ENCODE data around the gene IFNL2.
"Not testable (repeated sequence)": the region's sequence is repeated elsewhere in the genome, so short reads cannot be mapped to it uniquely, and the experiment has no call there.

Gene IFNL2

DNA sequence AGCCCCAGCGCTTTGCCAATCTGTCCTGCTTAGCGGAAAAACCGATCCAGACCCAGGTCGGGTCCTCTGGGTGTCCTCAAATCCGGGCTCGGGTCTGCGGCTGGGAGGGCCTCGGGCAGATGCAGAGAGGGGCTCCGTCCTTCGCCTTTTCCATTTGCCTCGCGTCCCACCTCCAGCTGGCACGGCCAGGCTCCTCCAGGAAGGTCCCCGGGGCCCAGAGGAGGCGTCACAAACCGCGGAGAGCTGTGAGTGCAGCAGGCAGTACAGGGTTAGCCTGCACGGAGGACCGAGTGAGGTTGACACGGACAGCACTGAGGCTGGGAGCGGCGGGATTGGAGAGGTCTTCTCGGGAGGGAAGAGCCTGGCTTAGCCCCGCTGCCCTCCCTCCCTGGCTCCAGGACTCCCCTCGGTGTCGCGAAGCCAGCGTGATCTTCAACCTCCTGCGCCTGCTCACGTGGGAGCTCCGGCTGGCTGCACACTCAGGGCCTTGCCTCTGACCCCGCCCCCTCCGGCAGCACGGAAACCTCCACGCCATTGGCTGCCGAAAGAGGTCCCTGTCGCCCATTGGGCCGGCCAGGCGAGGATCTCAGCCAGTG, 2.8 kb upstream of the IFNL2 start:
- Histone ChIP-seq H3K27ac (no peak overlapping the region), H2AFZ (peak overlapping the region; percentile 50), H3K4me2 (ENCODE audit: low read length) (no peak overlapping the region), H3K9me3 (ENCODE audit: control insufficient read depth, low read length) (no peaks in the 10 kb centered on the region), H3K27me3 (ENCODE audit: control insufficient read depth, insufficient read depth, low read length) (no peaks in the 10 kb centered on the region), H3K36me3 (ENCODE audit: control insufficient read depth, insufficient read depth, low read length) (no peaks in the 10 kb centered on the region), H3K9ac (no peak overlapping the region), H3K4me1 (no peaks in the 10 kb centered on the region), H3K79me2 (no peaks in the 10 kb centered on the region), H3K4me3 (ENCODE audit: low read depth, low read length) (no peak overlapping the region)
- TF ChIP-seq, protein P1, sequence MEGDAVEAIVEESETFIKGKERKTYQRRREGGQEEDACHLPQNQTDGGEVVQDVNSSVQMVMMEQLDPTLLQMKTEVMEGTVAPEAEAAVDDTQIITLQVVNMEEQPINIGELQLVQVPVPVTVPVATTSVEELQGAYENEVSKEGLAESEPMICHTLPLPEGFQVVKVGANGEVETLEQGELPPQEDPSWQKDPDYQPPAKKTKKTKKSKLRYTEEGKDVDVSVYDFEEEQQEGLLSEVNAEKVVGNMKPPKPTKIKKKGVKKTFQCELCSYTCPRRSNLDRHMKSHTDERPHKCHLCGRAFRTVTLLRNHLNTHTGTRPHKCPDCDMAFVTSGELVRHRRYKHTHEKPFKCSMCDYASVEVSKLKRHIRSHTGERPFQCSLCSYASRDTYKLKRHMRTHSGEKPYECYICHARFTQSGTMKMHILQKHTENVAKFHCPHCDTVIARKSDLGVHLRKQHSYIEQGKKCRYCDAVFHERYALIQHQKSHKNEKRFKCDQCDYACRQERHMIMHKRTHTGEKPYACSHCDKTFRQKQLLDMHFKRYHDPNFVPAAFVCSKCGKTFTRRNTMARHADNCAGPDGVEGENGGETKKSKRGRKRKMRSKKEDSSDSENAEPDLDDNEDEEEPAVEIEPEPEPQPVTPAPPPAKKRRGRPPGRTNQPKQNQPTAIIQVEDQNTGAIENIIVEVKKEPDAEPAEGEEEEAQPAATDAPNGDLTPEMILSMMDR (IDR thresholded peaks at IDR 0.05): no peak

DNA sequence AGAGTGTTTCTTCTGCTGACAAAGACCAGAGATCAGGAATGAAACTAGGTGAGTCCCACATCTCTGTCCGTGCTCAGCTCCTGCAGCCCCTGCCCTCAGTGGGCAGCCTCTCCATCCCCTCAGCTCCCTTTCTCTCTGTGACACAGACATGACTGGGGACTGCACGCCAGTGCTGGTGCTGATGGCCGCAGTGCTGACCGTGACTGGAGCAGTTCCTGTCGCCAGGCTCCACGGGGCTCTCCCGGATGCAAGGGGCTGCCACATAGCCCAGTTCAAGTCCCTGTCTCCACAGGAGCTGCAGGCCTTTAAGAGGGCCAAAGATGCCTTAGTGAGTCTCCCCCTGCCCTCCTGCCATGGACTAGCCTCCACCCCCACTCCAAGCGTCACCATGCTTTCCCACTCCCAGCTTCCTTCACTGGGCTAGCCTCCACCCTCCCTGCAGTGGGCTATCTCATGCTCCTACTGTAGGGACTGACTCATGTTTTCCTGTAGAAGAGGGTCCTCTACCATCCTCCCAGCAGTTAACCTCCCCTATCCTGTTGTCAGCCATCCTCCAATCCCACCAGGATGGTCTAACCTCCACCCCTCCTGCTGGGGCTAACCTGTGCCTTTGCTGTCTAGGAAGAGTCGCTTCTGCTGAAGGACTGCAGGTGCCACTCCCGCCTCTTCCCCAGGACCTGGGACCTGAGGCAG, 481 bp downstream of the IFNL2 start:
- H3K9ac ChIP-seq; H3K4me1 ChIP-seq; H3K9me3 ChIP-seq (ENCODE audit: control insufficient read depth, low read length); H3K4me2 ChIP-seq (ENCODE audit: low read length); H3K79me2 ChIP-seq; H3K27ac ChIP-seq; H3K36me3 ChIP-seq (ENCODE audit: control insufficient read depth, insufficient read depth, low read length); H2AFZ ChIP-seq; H3K4me3 ChIP-seq (ENCODE audit: low read depth, low read length); H3K27me3 ChIP-seq (ENCODE audit: control insufficient read depth, insufficient read depth, low read length): not testable (repeated sequence)

DNA sequence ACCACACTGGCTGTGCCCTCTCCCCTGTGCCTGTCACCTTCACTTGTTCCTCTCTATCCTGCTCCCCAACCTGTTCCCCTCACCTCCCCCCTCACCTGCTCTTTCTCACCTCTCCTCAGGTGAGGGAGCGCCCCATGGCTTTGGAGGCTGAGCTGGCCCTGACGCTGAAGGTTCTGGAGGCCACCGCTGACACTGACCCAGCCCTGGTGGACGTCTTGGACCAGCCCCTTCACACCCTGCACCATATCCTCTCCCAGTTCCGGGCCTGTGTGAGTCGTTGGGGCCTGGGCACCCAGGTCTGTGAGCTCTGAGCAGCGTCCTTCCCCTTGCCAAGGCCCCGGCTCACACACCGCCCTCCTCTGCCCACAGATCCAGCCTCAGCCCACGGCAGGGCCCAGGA, 1.2 kb downstream of the IFNL2 start:
- not testable (repeated sequence) for H3K4me3 ChIP-seq (ENCODE audit: low read depth, low read length); H3K27me3 ChIP-seq (ENCODE audit: control insufficient read depth, insufficient read depth, low read length); H3K4me2 ChIP-seq (ENCODE audit: low read length)

DNA sequence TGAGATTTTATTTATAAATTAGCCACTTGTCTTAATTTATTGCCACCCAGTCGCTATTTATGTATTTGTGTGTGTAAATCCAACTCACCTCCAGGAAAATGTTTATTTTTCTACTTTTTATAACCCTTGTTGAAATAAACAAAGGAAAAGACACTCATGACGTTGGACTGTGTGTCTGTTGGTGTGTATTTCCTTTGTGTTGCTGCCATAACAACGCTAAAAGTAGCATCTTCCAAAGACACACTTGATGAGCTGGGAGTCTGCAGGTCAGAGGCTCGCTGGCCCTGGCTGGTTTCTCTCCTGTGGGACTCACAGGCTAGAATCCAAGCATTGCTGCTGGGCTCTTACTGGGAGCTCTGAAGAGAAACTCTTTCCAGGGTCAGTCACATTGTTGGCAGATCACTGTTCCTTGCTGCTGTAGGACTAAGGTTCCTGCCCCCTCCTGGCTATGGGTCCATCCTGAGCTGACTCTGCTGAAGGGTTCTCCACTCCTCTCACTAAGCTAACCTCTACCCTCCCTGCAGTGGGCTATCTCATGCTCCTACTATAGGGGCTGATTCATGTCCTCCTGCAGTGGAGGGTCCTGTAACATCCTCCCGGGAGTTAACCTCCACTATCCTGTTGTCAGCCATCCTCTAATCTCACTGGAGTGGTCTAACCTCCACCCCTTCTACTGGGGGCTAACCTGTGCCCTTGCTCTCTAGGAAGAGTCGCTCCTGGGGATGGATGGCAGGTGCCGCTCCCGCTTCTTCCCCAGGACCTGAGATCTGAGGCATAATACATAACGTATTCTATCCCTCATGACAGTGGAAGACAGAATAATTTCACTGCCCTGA, 2.1 kb downstream of the IFNL2 start:
- Histone ChIP-seq H3K4me2 (ENCODE audit: low read length) (no peak overlapping the region), H3K36me3 (ENCODE audit: control insufficient read depth, insufficient read depth, low read length) (no peaks in the 10 kb centered on the region), H3K9me3 (ENCODE audit: control insufficient read depth, low read length) (no peaks in the 10 kb centered on the region), H3K4me3 (ENCODE audit: low read depth, low read length) (no peak overlapping the region), H3K9ac (no peak overlapping the region), H3K79me2 (no peaks in the 10 kb centered on the region), H3K27me3 (ENCODE audit: control insufficient read depth, insufficient read depth, low read length) (no peaks in the 10 kb centered on the region), H2AFZ (no peak overlapping the region), H3K27ac (no peak overlapping the region), H3K4me1 (no peaks in the 10 kb centered on the region)
- TF ChIP-seq, protein P1 (IDR thresholded peaks at IDR 0.05): no peak

More for the DNA sequence above, 1.2 kb downstream of the IFNL2 start:
- not testable (repeated sequence) for H3K36me3 ChIP-seq (ENCODE audit: control insufficient read depth, insufficient read depth, low read length); H3K27ac ChIP-seq; H3K79me2 ChIP-seq; H3K9ac ChIP-seq; H3K4me1 ChIP-seq; H3K9me3 ChIP-seq (ENCODE audit: control insufficient read depth, low read length); H2AFZ ChIP-seq

DNA sequence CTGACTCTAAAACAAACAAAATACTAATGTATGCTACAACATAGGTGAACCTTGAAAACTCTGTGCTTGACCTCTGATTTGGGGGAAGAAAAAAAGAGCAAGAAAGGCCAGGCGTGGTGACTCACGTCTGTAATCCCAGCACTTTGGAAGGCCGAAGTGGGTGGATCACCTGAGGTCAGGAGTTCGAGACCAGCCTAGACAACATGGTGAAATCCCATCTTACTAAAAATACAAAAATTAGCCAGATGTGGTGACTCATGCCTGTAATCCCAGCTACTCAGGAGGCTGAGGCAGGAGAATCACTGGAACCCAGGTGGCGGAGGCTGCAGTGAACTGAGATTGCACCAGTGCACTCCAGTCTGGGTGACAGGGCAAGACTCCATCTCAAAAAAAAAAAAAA, 5.7 kb downstream of the IFNL2 start:
- not testable (repeated sequence) for H3K4me1 ChIP-seq; H3K4me3 ChIP-seq (ENCODE audit: low read depth, low read length); H3K79me2 ChIP-seq; H3K27ac ChIP-seq; H2AFZ ChIP-seq; H3K9ac ChIP-seq; H3K9me3 ChIP-seq (ENCODE audit: control insufficient read depth, low read length); H3K27me3 ChIP-seq (ENCODE audit: control insufficient read depth, insufficient read depth, low read length); H3K36me3 ChIP-seq (ENCODE audit: control insufficient read depth, insufficient read depth, low read length); H3K4me2 ChIP-seq (ENCODE audit: low read length)

DNA sequence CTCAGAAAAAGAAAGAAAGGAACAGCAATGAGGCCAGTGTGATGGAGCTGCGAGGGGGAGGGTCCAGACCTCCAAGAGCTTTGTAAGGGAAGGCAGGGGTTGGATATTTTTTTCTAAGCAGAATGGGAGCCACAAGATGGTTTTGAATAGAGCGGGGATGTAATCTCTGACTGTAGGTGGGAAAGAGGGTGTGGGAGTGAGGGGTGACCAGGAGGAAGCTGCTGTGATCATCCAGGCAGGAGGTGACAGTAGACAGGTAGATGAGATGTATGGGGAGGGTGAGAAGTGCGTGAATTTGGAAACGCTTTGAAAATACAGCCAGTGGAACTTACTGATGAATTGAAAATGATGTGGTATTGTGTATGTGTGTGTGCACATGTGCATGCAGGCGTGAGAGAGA, 7.4 kb downstream of the IFNL2 start:
- H3K4me2 ChIP-seq (ENCODE audit: low read length): no peak overlapping the region
- H3K27ac ChIP-seq: no peak overlapping the region
- H3K79me2 ChIP-seq: no peaks in the 10 kb centered on the region
- H3K9ac ChIP-seq: no peak overlapping the region
- no peak overlapping the region for H3K4me3 ChIP-seq (ENCODE audit: low read depth, low read length)
- H2AFZ ChIP-seq: no peak overlapping the region
- H3K36me3 ChIP-seq (ENCODE audit: control insufficient read depth, insufficient read depth, low read length): no peaks in the 10 kb centered on the region
- no peaks in the 10 kb centered on the region for H3K4me1 ChIP-seq
- TF ChIP-seq, protein P1 (IDR thresholded peaks at IDR 0.05): no peak
- no peaks in the 10 kb centered on the region for H3K27me3 ChIP-seq (ENCODE audit: control insufficient read depth, insufficient read depth, low read length)
- no peaks in the 10 kb centered on the region for H3K9me3 ChIP-seq (ENCODE audit: control insufficient read depth, low read length)
